ENCODE results near the gene BTBD2. TPM values are rescaled to one million over a fixed set of nuclear protein-coding genes. Genes with fewer than 3 reads are reported as not detected.
A peak's percentile ranks its signal among the peaks of the same experiment; 100 is the strongest.

BTBD2 gene
- total and polyA plus RNA-seq, 2 of the 13 experiments (the other 11 are each of a cell fraction or from before 2014, with no cell fraction given): 28.1 to 45.3 TPM

DNA sequence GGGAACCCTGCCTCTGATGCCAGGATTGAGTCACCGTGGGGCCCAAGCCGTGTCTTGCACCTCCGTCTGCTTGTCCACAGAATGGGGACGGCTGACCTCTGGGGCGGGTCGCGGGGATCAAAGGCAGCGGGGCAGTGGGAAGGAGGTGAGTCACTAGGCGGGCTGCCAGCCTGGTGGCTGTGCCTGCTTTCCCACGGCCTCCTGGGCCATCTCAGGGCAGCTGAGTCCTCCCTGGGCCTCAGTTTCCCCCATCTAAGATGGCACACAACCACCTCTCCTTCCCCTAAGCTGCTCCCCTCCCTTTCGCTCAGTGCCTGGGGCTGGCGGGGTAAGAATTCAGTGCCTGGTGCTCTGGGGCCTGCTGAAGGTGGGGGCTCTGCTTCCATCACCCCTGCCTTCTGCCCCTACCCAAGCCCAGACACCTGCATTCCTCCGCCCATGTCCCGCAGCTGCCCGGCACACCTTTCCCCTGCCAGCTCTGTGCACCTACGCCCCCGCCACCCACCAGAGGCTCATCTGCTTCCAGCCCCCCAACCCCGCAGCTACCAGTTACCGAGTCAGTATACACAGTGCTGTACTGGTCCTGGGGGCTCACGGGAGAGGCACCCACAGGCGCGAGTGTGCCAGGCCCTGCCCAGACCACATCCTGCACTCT, 32.1 kb upstream of the BTBD2 start (continued):
- TF ChIP-seq ZNF549 (CRISPR knock-in tag; IDR thresholded peaks at IDR 0.05) (no peak), JUN (CRISPR knock-in tag; IDR thresholded peaks at IDR 0.05) (no peak), CEBPB (IDR thresholded peaks at IDR 0.05; ENCODE audit: borderline replicate concordance, low read depth, low read length) (no peak), RAD21 (CRISPR knock-in tag; IDR thresholded peaks at IDR 0.05) (no peak), ZNF644 (CRISPR knock-in tag; IDR thresholded peaks at IDR 0.05; ENCODE audit: low read depth) (no peak), ZNF44 (CRISPR knock-in tag; IDR thresholded peaks at IDR 0.05) (no peak), MEIS1 (CRISPR knock-in tag; IDR thresholded peaks at IDR 0.05; ENCODE audit: borderline replicate concordance) (no peak), ZNF335 (CRISPR knock-in tag; IDR thresholded peaks at IDR 0.05) (no peak), ZNF616 (CRISPR knock-in tag; IDR thresholded peaks at IDR 0.05; ENCODE audit: low read depth) (no peak), ZNF205 (CRISPR knock-in tag; IDR thresholded peaks at IDR 0.05) (no peak), ZNF24 (IDR thresholded peaks at IDR 0.05) (no peak), RBFOX2 (IDR thresholded peaks at IDR 0.05; ENCODE audit: low read depth, low read length) (peak; percentile 64), ZNF850 (CRISPR knock-in tag; conservative IDR thresholded peaks at IDR 0.05) (no peak), ZMYM3 (CRISPR knock-in tag; IDR thresholded peaks at IDR 0.05) (no peak; the same call in 1 of the 2 replicates), ZFP62 (CRISPR knock-in tag; IDR thresholded peaks at IDR 0.05) (no peak), TCF7 (IDR thresholded peaks at IDR 0.05; ENCODE audit: low read depth) (peak; percentile 78), ZNF263 (CRISPR knock-in tag; IDR thresholded peaks at IDR 0.05) (0 out of 2 replicates have a peak, but pooled peaks have one; percentile 22), ZNF251 (CRISPR knock-in tag; IDR thresholded peaks at IDR 0.05) (no peak), PRMT3 (CRISPR knock-in tag; IDR thresholded peaks at IDR 0.05; ENCODE audit: borderline replicate concordance, low read depth) (no peak), JUNB (CRISPR knock-in tag; IDR thresholded peaks at IDR 0.05; ENCODE audit: borderline replicate concordance) (peak; percentile 73; the same call in 1 of the 2 replicates)
- TF ChIP-seq, protein P1, sequence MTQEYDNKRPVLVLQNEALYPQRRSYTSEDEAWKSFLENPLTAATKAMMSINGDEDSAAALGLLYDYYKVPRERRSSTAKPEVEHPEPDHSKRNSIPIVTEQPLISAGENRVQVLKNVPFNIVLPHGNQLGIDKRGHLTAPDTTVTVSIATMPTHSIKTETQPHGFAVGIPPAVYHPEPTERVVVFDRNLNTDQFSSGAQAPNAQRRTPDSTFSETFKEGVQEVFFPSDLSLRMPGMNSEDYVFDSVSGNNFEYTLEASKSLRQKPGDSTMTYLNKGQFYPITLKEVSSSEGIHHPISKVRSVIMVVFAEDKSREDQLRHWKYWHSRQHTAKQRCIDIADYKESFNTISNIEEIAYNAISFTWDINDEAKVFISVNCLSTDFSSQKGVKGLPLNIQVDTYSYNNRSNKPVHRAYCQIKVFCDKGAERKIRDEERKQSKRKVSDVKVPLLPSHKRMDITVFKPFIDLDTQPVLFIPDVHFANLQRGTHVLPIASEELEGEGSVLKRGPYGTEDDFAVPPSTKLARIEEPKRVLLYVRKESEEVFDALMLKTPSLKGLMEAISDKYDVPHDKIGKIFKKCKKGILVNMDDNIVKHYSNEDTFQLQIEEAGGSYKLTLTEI (CRISPR knock-in tag; conservative IDR thresholded peaks at IDR 0.05): no peak
- TF ChIP-seq, protein P2, sequence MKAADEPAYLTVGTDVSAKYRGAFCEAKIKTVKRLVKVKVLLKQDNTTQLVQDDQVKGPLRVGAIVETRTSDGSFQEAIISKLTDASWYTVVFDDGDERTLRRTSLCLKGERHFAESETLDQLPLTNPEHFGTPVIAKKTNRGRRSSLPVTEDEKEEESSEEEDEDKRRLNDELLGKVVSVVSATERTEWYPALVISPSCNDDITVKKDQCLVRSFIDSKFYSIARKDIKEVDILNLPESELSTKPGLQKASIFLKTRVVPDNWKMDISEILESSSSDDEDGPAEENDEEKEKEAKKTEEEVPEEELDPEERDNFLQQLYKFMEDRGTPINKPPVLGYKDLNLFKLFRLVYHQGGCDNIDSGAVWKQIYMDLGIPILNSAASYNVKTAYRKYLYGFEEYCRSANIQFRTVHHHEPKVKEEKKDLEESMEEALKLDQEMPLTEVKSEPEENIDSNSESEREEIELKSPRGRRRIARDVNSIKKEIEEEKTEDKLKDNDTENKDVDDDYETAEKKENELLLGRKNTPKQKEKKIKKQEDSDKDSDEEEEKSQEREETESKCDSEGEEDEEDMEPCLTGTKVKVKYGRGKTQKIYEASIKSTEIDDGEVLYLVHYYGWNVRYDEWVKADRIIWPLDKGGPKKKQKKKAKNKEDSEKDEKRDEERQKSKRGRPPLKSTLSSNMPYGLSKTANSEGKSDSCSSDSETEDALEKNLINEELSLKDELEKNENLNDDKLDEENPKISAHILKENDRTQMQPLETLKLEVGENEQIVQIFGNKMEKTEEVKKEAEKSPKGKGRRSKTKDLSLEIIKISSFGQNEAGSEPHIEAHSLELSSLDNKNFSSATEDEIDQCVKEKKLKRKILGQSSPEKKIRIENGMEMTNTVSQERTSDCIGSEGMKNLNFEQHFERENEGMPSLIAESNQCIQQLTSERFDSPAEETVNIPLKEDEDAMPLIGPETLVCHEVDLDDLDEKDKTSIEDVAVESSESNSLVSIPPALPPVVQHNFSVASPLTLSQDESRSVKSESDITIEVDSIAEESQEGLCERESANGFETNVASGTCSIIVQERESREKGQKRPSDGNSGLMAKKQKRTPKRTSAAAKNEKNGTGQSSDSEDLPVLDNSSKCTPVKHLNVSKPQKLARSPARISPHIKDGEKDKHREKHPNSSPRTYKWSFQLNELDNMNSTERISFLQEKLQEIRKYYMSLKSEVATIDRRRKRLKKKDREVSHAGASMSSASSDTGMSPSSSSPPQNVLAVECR (CRISPR knock-in tag; IDR thresholded peaks at IDR 0.05; ENCODE audit: borderline replicate concordance): no peak
- TF ChIP-seq, protein P3, sequence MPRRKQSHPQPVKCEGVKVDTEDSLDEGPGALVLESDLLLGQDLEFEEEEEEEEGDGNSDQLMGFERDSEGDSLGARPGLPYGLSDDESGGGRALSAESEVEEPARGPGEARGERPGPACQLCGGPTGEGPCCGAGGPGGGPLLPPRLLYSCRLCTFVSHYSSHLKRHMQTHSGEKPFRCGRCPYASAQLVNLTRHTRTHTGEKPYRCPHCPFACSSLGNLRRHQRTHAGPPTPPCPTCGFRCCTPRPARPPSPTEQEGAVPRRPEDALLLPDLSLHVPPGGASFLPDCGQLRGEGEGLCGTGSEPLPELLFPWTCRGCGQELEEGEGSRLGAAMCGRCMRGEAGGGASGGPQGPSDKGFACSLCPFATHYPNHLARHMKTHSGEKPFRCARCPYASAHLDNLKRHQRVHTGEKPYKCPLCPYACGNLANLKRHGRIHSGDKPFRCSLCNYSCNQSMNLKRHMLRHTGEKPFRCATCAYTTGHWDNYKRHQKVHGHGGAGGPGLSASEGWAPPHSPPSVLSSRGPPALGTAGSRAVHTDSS (CRISPR knock-in tag; conservative IDR thresholded peaks at IDR 0.05): no peak
- TF ChIP-seq, protein P4, sequence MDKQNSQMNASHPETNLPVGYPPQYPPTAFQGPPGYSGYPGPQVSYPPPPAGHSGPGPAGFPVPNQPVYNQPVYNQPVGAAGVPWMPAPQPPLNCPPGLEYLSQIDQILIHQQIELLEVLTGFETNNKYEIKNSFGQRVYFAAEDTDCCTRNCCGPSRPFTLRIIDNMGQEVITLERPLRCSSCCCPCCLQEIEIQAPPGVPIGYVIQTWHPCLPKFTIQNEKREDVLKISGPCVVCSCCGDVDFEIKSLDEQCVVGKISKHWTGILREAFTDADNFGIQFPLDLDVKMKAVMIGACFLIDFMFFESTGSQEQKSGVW (CRISPR knock-in tag; IDR thresholded peaks at IDR 0.05; ENCODE audit: borderline replicate concordance): no peak

Data from HepG2 (cell line).